Neural cell (in vitro differentiated cells): ENCODE measurements around the gene CRY2.

Experiments
- CTCF ChIP-seq: fragments of 450-650 bp; IDR thresholded peaks from 2 replicates; pipeline ENCODE4 v1.5.1; 2014; ENCODE audit warnings: antibody characterized with exemption, mild to moderate bottlenecking, moderate library complexity; ENCODE audit not compliant: poor library complexity, severe bottlenecking
- EP300 ChIP-seq: fragments of 450-650 bp; conservative IDR thresholded peaks from 2 replicates; pipeline ENCODE4 v1.6.1; 2014; ENCODE audit warnings: antibody characterized with exemption, mild to moderate bottlenecking, moderate library complexity; ENCODE audit not compliant: poor library complexity, severe bottlenecking
- EZH2 ChIP-seq: fragments of 200-600, 300-800 bp; shearing (Covaris generic), sonication (generic); IDR thresholded peaks from 2 replicates; pipeline ENCODE4 v1.6.1; 2014; ENCODE audit warnings: antibody characterized with exemption, low read length, borderline replicate concordance, mild to moderate bottlenecking; ENCODE audit not compliant: insufficient read depth, poor library complexity, severe bottlenecking
- MXI1 ChIP-seq: fragments of 450-650 bp; conservative IDR thresholded peaks from 2 replicates; pipeline ENCODE4 v1.6.1; 2014; ENCODE audit warnings: antibody characterized with exemption, mild to moderate bottlenecking; ENCODE audit not compliant: poor library complexity, severe bottlenecking
- POLR2AphosphoS5 ChIP-seq: IDR thresholded peaks from 2 replicates; pipeline ENCODE4 v1.6.1; 2012
- RAD21 ChIP-seq: fragments of 450-650 bp; conservative IDR thresholded peaks from 2 replicates; pipeline ENCODE4 v1.6.1; 2014; ENCODE audit warnings: antibody characterized with exemption, mild to moderate bottlenecking, moderate library complexity
- SMC3 ChIP-seq: fragments of 450-650 bp; conservative IDR thresholded peaks from 2 replicates; pipeline ENCODE4 v1.6.1; 2014; ENCODE audit warnings: antibody characterized with exemption, mild to moderate bottlenecking, moderate library complexity; ENCODE audit not compliant: poor library complexity
- TAF1 ChIP-seq: IDR thresholded peaks from 2 replicates; pipeline ENCODE4 v1.6.1; 2012; ENCODE audit warnings: low read depth

- no peak for TF ChIP-seq SMC3
- no peak for TF ChIP-seq POLR2AphosphoS5
- TF ChIP-seq CTCF = no peak
- TF ChIP-seq EP300 = no peak
- no peak for TF ChIP-seq EZH2
- TF ChIP-seq RAD21 = no peak
- no peak for TF ChIP-seq TAF1
- no peak for TF ChIP-seq MXI1
These were observed 62.6 kb downstream of the CRY2 start for GRCh38 chr11:45909594-45910475.
